C1 segment of cervical spinal cord (tissue), 14 donors: ENCODE data around the gene HPSE2.
"Not testable (repeated sequence)": the region's sequence is repeated elsewhere in the genome, so short reads cannot be mapped to it uniquely, and the experiment has no call there.

ENCODE experiments used
- DNase-seq, 14 donors: peaks; one replicate each; lab custom pipeline; 2025; lab: John Stamatoyannopoulos, UW

The HPSE2 gene

GRCh38 chr10:98568551-98568950, 667.1 kb downstream of the HPSE2 start:
- DNase-seq, result no peak

- DNase-seq, result no peak
Measured at GRCh38 chr10:98567391-98568133, 668.1 kb downstream of the HPSE2 start.

DNA sequence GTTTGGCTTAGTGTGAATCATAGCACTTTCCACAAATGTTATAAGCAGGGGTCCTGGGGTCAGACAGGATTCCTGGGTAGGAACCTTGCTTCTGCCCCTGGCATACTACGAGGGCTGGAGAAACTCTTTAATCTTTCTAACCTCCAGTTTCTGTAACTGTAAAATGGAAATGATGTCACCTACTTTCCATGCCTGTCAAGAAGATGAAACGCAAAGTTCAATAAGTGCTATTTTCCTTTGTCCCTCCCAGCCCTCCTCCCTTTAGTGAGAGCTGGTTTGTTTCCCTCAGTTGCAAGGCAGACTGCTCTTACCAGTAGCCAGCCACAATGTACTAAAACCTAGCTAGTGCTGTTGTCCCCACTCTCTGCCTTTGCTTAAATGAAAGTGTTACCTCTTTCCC, 671.8 kb downstream of the HPSE2 start:
- no peak for DNase-seq

GRCh38 chr10:98560565-98560964, 675.1 kb downstream of the HPSE2 start:
- DNase-seq, result no peak

DNA sequence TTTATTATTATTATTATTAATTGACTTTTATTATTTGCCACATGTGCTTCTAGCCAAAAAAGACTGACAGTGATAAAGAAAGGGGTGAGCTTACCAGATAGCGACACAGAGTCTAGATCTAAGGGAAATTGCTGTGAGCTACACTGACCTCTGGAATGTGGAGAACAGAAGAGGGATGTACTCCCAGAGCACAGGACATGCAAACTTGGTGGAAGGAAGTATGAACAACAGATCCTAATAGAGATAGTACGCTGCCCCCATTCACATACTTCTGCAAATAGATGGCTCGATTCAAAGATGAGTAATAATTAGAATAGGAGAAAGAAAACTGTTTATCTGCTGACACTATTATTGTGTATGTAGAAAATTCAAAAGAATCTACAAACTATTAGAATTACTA, 679.6 kb downstream of the HPSE2 start:
- DNase-seq, result no peak

GRCh38 chr10:98555021-98555619, 680.5 kb downstream of the HPSE2 start:
- no peak for DNase-seq

- not testable (repeated sequence) for DNase-seq
Measured at GRCh38 chr10:98541561-98541960, 694.1 kb downstream of the HPSE2 start.

- DNase-seq, result no peak
Measured at GRCh38 chr10:98539578-98539977, 696.1 kb downstream of the HPSE2 start.

- DNase-seq, result no peak
Measured at GRCh38 chr10:98538472-98538871, 697.2 kb downstream of the HPSE2 start.

DNA sequence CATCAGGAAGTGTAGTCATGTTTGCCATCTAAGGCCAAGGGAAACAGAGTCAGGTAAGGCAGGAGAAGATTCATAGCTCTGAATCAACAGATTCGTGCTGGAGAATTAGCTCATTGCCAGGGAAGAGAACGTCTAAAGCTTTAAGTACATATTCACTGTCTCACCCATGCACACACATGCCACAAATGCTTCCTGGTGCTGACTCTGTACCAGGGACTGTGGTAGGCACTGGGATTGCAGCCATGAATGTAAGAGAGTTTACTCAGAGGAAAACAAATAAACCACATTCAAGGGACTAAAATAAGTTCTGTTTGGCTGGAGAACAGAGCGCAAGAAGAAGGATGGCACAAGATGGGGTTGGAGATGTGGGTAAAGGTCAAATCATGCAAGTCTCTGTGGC, 699.1 kb downstream of the HPSE2 start:
- DNase-seq, result no peak

- no peak for DNase-seq
Measured at GRCh38 chr10:98533746-98534445, 701.8 kb downstream of the HPSE2 start.

GRCh38 chr10:98533241-98533640, 702.4 kb downstream of the HPSE2 start:
- no peak for DNase-seq

GRCh38 chr10:98528805-98529183, 706.9 kb downstream of the HPSE2 start:
- no peak for DNase-seq

GRCh38 chr10:98528166-98528804, 707.4 kb downstream of the HPSE2 start:
- no peak for DNase-seq

DNA sequence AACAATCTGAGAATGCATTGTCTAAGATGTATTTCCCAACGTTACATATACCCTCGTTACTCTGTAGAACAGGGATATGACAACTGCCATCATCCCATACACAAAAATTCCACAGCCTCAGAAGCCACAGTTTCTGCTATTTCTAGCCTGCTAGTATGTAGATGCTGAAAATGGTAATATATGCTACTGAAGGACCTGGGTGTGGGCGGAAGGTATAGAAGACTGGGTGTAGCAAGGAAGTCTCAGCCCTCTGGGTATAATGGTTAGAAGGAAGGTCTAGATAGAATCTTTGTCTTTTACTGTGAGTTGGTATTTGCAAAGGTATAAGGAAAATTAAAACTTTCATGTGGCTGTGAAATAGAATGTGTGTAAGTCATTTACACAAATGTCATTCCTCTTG, 709.7 kb downstream of the HPSE2 start:
- DNase-seq, result no peak

DNA sequence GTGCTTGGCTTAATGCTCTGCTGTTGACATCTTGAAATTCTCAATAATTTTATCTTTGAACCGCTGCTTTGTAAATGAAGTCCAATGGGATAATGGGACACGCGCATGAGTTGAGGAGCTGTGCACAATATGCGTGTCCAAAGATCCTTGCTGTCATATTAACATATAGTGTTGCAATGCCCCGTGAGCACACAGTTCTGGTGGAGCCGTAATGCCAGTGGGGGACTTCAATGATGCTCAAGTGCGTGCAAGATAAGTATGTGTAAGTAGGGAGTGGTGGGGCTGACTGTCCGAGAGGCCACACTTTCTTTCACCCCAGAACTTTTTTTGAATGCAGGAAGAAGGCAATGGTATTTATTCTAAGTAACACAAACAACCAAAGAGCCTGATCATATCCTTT, 711.5 kb downstream of the HPSE2 start:
- no peak for DNase-seq

DNA sequence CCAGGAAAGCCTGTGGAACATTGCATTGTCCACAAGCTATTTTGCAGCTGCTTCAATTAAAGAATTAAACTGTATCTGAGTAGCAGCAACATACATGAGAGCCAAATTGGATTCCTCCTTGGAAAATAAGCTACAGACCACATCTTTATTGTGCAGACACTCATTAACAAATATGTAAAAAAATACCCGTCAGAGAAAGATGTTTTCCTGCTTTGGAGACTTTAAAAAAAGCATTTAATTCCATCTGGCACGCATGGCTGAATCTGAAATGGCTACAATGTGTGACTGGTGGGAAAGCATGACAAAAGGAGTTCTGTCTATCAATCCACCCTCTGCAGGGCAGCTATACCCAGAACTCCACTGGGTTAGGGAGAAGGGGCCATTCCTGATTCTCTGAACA, 715.8 kb downstream of the HPSE2 start:
- no peak for DNase-seq

DNA sequence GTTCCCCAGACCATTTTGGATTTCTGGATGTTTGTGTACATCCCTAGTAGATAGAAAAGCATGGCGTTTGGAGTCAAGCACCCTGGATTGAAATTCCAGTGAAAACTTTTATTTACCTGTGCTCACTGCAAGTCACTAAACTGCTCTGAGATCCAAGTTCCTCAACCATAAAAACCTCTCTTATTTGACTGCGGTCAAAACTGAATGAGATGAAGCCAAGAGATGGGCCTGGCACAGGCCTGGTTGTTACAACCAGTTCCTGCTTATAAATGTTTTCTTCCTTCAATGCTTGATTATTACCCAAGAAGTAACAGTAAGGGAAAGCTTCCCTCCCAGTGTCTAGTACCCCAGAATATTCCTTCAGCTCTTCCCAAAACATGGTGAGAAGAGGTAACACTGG, 718.0 kb downstream of the HPSE2 start:
- DNase-seq, result no peak

- no peak for DNase-seq
Measured at GRCh38 chr10:98516352-98516751, 719.3 kb downstream of the HPSE2 start.

DNA sequence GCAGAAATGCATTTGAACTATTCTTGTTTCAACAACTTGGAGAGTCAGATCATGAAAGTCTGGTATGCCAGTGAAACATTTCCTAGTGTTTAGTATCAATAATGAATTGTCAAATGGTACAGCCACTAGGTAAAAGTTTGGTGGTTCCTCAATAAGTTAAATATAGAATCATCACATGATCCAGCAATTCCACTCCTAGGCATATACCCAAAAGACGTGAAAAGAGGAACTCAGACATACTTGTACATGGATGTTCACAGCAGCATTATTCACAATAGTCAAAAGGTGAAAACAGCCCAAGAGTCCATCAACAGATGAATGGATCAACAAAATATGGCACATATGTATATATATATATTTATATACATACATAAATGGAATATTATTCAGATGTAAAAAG, 721.9 kb downstream of the HPSE2 start:
- DNase-seq, result no peak

- DNase-seq, result no peak
Measured at GRCh38 chr10:98511876-98512275, 723.8 kb downstream of the HPSE2 start.

DNA sequence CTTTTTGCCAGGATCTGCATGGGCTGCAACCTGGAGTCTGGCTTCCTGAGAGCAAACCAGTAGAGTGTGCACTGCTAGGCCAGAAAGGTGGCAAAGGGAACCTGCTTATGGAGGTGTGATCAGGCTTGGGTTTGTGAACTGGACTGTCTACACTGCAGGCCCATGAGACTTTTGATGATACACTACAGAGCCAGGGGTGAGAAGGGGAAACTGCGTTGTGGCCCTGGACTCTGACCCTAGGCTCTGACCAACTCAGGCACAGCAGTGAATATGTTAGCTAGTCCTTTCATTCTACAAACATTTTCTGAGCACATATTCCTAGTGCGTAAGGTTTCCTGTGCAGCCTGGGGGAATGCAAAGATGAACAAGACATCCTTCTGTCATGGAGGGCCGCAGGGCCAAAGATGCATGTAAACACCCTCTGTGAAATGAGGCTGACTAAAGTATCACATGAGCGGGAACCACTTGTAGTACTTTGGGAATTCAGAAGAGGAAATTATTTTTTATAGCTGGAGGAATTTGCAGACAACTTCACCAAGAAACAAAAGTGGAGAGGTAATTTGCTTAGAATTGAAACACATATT, 725.1 kb downstream of the HPSE2 start:
- no peak for DNase-seq
